HL-60 (cell line): ENCODE results near the gene IL17RA.

ENCODE experiments used
- DNase-seq, 2 experiments: peaks; one replicate each; pipeline ENCODE4 v3.0.0-alpha.2; 2010 to 2020; ENCODE audit warnings: low read depth in 1 of 2, low spot score in 1 of 2
- H3K27ac ChIP-seq: fragments of 250-450 bp; sonication (Bioruptor Pico); replicated peaks from 2 replicates; pipeline ENCODE4 v1.5.1; 2020; ENCODE audit warnings: mild to moderate bottlenecking, moderate library complexity
- H3K27me3 ChIP-seq: fragments of 250-450 bp; sonication (Bioruptor Pico); 2 replicates; pipeline ENCODE4 v1.5.1; 2021; ENCODE audit warnings: mild to moderate bottlenecking, moderate library complexity; ENCODE audit not compliant: insufficient read depth, poor library complexity, severe bottlenecking
- H3K4me3 ChIP-seq: replicated peaks from 2 replicates; pipeline ENCODE4 v1.5.1; 2011; ENCODE audit warnings: mild to moderate bottlenecking, control low read depth, low read length; ENCODE audit not compliant: insufficient read depth
- CTCF ChIP-seq: IDR thresholded peaks from one replicate; pipeline ENCODE4 v1.5.1; 2011; ENCODE audit warnings: low read length, control low read depth, inconsistent platforms; ENCODE audit not compliant: insufficient read depth
- GABPA ChIP-seq: IDR thresholded peaks from 2 replicates; pipeline ENCODE4 v1.6.1; 2012; ENCODE audit warnings: low read depth
- POLR2AphosphoS5 ChIP-seq: IDR thresholded peaks from 2 replicates; pipeline ENCODE4 v1.6.1; 2012; ENCODE audit warnings: low read depth
- REST ChIP-seq: IDR thresholded peaks from 2 replicates; pipeline ENCODE4 v1.6.1; 2012; ENCODE audit warnings: low read depth; ENCODE audit not compliant: insufficient replicate concordance
- SPI1 ChIP-seq: IDR thresholded peaks from 2 replicates; pipeline ENCODE4 v1.6.1; 2012; ENCODE audit warnings: low read depth, mild to moderate bottlenecking, borderline replicate concordance

The IL17RA gene

GRCh38 chr22:17063411-17064106 lies 21.2 kb upstream of the IL17RA start:
- Histone ChIP-seq H3K27ac (no peak overlapping the region), H3K4me3 (no peak overlapping the region), H3K27me3 (no peaks in the 10 kb centered on the region)
- DNase-seq: no peak
- TF ChIP-seq POLR2AphosphoS5: no peak
- TF ChIP-seq CTCF: no peak
- no peak for TF ChIP-seq SPI1
- no peak for TF ChIP-seq GABPA
- TF ChIP-seq REST: no peak

GRCh38 chr22:17064498-17065100 lies 20.2 kb upstream of the IL17RA start:
- no peaks in the 10 kb centered on the region for H3K27me3 ChIP-seq
- TF ChIP-seq CTCF (no peak), GABPA (no peak), REST (no peak), SPI1 (no peak), POLR2AphosphoS5 (no peak)
- no peak overlapping the region for H3K4me3 ChIP-seq
- no peak overlapping the region for H3K27ac ChIP-seq
- DNase-seq: no peak

GRCh38 chr22:17065433-17065832 lies 19.4 kb upstream of the IL17RA start:
- Histone ChIP-seq H3K4me3 (no peak overlapping the region), H3K27ac (no peak overlapping the region), H3K27me3 (no peaks in the 10 kb centered on the region)
- TF ChIP-seq SPI1 (no peak), GABPA (no peak), REST (no peak), CTCF (no peak), POLR2AphosphoS5 (no peak)
- no peak for DNase-seq
